Fibroblast of lung (primary cell): ENCODE measurements around the gene CNTNAP5. TPM values are rescaled to one million over a fixed set of nuclear protein-coding genes. Genes with fewer than 3 reads are reported as not detected.

Source experiments
- DNase-seq, 2 donors: peaks; one replicate each; pipeline versions ENCODE4 v3.0.0 to v3.0.0-alpha.2; 2010; ENCODE audit warnings: low read depth in 2 of 2
- H2AFZ ChIP-seq: 2 replicates; pipeline ENCODE4 v1.5.1; 2012; ENCODE audit warnings: low read length, control low read depth, inconsistent platforms
- H3K27ac ChIP-seq: 2 replicates; pipeline ENCODE4 v1.5.1; 2011; ENCODE audit warnings: low read length, control low read depth; ENCODE audit not compliant: insufficient read depth
- H3K27me3 ChIP-seq: 2 replicates; pipeline ENCODE4 v1.5.1; 2011; ENCODE audit warnings: mild to moderate bottlenecking, low read length; ENCODE audit not compliant: control insufficient read depth, insufficient read depth
- H3K36me3 ChIP-seq: 2 replicates; pipeline ENCODE4 v1.5.1; 2011; ENCODE audit warnings: low read length; ENCODE audit not compliant: control insufficient read depth, insufficient read depth
- H3K4me1 ChIP-seq: 2 replicates; pipeline ENCODE4 v1.5.1; 2011; ENCODE audit warnings: low read length; ENCODE audit not compliant: control insufficient read depth, insufficient read depth; ENCODE audit errors: extremely low read depth
- H3K4me2 ChIP-seq: 2 replicates; pipeline ENCODE4 v1.5.1; 2011; ENCODE audit warnings: low read length, control low read depth; ENCODE audit not compliant: insufficient read depth; ENCODE audit errors: extremely low read depth
- H3K4me3 ChIP-seq, 4 experiments: fragments of 200-600 bp in 1 of 4; sonication (generic) in 1 of 4; replicated peaks in 1 of 4; 2 replicates each; pipeline ENCODE4 v1.5.1; 2011 to 2016; ENCODE audit warnings: low read length in 4 of 4, low read depth in 3 of 4, mild to moderate bottlenecking in 3 of 4, control low read depth in 2 of 4, inconsistent platforms in 1 of 4, mixed read lengths in 1 of 4; ENCODE audit not compliant: insufficient read depth in 1 of 4; ENCODE audit errors: control extremely low read depth in 1 of 4
- H3K79me2 ChIP-seq: 2 replicates; pipeline ENCODE4 v1.5.1; 2012; ENCODE audit warnings: mild to moderate bottlenecking, low read length, inconsistent platforms; ENCODE audit not compliant: control insufficient read depth, insufficient read depth
- H3K9ac ChIP-seq: 2 replicates; pipeline ENCODE4 v1.5.1; 2011; ENCODE audit warnings: mild to moderate bottlenecking, low read length, control low read depth; ENCODE audit not compliant: insufficient read depth
- H3K9me3 ChIP-seq: 2 replicates; pipeline ENCODE4 v1.5.1; 2012; ENCODE audit warnings: low read depth, low read length; ENCODE audit not compliant: control insufficient read depth, insufficient read depth
- H4K20me1 ChIP-seq: 2 replicates; pipeline ENCODE4 v1.5.1; 2011; ENCODE audit warnings: low read length; ENCODE audit not compliant: control insufficient read depth, insufficient read depth; ENCODE audit errors: extremely low read depth
- EZH2 ChIP-seq: IDR thresholded peaks from 2 replicates; pipeline ENCODE4 v1.5.1; 2012; ENCODE audit warnings: low read length, control low read depth, mild to moderate bottlenecking; ENCODE audit errors: missing control alignments
- polyA plus RNA-seq, 2 donors: library from polyadenylated mRNA; depleted of rRNA in 1 of 2; stranded (reverse) in 1 of 2; unstranded in 1 of 2; fragments of >200 nt; gene quantifications; 2 replicates each; pipeline ENCODE4 v1.2.1, GENCODE V29; 2011 to 2012; ENCODE audit warnings: missing spikeins in 1 of 2
- total RNA-seq: library from RNA; depleted of rRNA; stranded (reverse); fragments of >200 nt; gene quantifications from 2 replicates; pipeline ENCODE4 v1.2.1, GENCODE V29; 2014
- TF ChIP-seq, protein P1 (sequence below), 2 donors: IDR thresholded peaks in 1 of 2; conservative IDR thresholded peaks in 1 of 2; 1 replicate in 1 of 2; 2 replicates in 1 of 2; pipeline ENCODE4 v1.5.1; 2011 to 2012; ENCODE audit warnings: low read length in 2 of 2, control low read depth in 1 of 2, inconsistent platforms in 1 of 2, low read depth in 1 of 2, mild to moderate bottlenecking in 1 of 2

The CNTNAP5 gene
- total and polyA plus RNA-seq, 2 donors (not counting 1 experiment from before 2014, with no cell fraction given) = not detected

DNA sequence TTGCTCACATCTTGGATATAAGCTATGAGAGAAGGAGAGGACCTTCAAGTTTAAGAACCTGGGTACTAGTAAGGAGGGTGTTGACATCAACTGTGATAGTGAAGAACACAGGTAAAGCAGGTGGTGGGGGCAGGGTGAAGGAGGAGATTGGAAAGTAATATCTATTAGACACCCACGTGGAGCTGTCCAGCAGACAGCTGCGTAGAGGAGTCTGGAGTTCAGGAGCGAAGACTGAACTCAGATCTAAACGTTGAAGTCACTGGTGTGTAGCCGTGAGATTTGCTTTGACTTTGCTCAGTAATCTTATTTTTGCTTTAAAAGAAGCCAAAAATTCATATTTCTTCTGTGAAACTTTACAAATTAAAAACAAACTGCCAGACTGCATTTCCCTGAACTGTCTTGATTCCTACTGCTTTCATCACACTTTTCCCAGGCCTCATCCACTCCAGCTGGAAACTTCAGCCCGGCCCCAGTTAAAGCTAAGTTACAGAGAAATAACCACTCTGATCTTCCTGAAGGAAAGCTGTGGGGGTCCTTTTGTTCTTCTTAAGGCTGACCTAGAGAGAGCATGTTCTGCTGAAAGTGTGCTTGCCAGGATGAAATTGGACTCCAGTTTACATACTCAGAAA is 533.3 kb downstream of the CNTNAP5 start:
- no peaks in the 10 kb centered on the region for H4K20me1 ChIP-seq
- no peaks in the 10 kb centered on the region for H3K36me3 ChIP-seq
- no peak overlapping the region for H3K4me2 ChIP-seq
- no peak for TF ChIP-seq EZH2
- TF ChIP-seq, protein P1, sequence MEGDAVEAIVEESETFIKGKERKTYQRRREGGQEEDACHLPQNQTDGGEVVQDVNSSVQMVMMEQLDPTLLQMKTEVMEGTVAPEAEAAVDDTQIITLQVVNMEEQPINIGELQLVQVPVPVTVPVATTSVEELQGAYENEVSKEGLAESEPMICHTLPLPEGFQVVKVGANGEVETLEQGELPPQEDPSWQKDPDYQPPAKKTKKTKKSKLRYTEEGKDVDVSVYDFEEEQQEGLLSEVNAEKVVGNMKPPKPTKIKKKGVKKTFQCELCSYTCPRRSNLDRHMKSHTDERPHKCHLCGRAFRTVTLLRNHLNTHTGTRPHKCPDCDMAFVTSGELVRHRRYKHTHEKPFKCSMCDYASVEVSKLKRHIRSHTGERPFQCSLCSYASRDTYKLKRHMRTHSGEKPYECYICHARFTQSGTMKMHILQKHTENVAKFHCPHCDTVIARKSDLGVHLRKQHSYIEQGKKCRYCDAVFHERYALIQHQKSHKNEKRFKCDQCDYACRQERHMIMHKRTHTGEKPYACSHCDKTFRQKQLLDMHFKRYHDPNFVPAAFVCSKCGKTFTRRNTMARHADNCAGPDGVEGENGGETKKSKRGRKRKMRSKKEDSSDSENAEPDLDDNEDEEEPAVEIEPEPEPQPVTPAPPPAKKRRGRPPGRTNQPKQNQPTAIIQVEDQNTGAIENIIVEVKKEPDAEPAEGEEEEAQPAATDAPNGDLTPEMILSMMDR (conservative IDR thresholded peaks at IDR 0.05 in 1 of 2, IDR thresholded peaks at IDR 0.05 in 1 of 2; ENCODE audit: low read depth in 1 of 2, low read length in 2 of 2) = no peak
- H3K4me3 ChIP-seq = no peak overlapping the region
- no peak overlapping the region for H3K9ac ChIP-seq
- no peaks in the 10 kb centered on the region for H3K27me3 ChIP-seq
- no peaks in the 10 kb centered on the region for H3K9me3 ChIP-seq
- DNase-seq = no peak
- H3K4me1 ChIP-seq = no peaks in the 10 kb centered on the region
- H3K79me2 ChIP-seq = no peaks in the 10 kb centered on the region
- no peak overlapping the region for H2AFZ ChIP-seq
- H3K27ac ChIP-seq = no peak overlapping the region

DNA sequence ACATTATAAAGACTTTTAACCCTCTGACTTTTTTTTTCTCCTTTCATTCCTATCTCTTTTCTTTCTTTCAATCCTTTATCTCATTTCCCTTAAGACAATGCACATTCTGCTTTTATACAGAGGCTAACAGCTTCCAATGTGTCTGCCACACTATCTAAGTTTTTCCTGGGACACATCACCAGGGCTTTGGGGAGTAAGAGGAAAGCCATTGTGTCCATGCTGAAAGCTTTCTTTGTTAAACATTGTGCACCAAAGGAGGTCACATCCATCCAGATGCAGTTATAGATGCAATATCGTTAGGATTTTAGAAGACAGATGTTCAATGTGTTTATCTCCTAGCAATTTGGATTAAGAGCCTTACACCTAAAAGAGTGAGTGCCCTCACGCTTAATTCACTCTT is 534.1 kb downstream of the CNTNAP5 start:
- Histone ChIP-seq H3K4me2 (no peak overlapping the region), H3K4me3 (no peak overlapping the region), H4K20me1 (no peaks in the 10 kb centered on the region), H3K27me3 (no peaks in the 10 kb centered on the region), H2AFZ (no peak overlapping the region), H3K9ac (no peak overlapping the region), H3K9me3 (no peaks in the 10 kb centered on the region), H3K36me3 (no peaks in the 10 kb centered on the region), H3K4me1 (no peaks in the 10 kb centered on the region), H3K79me2 (no peaks in the 10 kb centered on the region), H3K27ac (no peak overlapping the region)
- DNase-seq = no peak
- TF ChIP-seq EZH2 = no peak
- TF ChIP-seq, protein P1 (conservative IDR thresholded peaks at IDR 0.05 in 1 of 2, IDR thresholded peaks at IDR 0.05 in 1 of 2; ENCODE audit: low read depth in 1 of 2, low read length in 2 of 2) = no peak

DNA sequence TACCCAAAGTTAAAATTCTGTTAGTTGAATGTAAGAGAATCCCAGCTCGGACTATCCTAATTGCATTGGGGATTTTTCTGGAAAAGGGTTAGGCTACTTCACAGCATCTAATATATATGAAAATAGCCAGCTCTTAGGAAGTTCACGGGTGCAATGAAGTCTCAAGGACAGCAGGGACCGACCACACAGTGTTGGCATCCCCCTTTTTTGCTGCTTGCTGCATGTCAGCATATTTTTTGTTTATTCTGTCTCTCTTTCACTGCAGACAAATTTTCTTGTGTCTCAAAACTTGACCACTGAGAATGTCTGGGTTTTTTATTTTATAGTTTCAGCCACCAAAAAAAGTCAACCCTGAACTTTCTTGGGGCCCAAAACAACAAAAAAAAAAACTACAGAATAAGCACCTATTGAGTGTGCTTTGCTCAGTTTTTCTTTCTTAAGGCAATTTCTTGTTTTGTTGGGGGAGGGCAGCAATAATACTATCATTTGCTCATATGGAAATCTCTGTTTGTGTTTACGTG is 535.6 kb downstream of the CNTNAP5 start:
- H3K4me1 ChIP-seq = no peaks in the 10 kb centered on the region
- no peaks in the 10 kb centered on the region for H4K20me1 ChIP-seq
- no peaks in the 10 kb centered on the region for H3K36me3 ChIP-seq
- no peak overlapping the region for H3K27ac ChIP-seq
- no peak overlapping the region for H2AFZ ChIP-seq
- TF ChIP-seq, protein P1 (conservative IDR thresholded peaks at IDR 0.05 in 1 of 2, IDR thresholded peaks at IDR 0.05 in 1 of 2; ENCODE audit: low read depth in 1 of 2, low read length in 2 of 2) = no peak
- no peak for TF ChIP-seq EZH2
- no peaks in the 10 kb centered on the region for H3K79me2 ChIP-seq
- H3K9ac ChIP-seq = no peak overlapping the region
- no peak for DNase-seq
- H3K4me3 ChIP-seq = no peak overlapping the region
- H3K9me3 ChIP-seq = no peaks in the 10 kb centered on the region
- no peak overlapping the region for H3K4me2 ChIP-seq
- H3K27me3 ChIP-seq = no peaks in the 10 kb centered on the region
